BLaER1 treated with 17β-estradiol and CSF1 and Interleukin-3, amounts not matched to agents 10 nM and 100 nM (cell line): ENCODE data around the gene ATRNL1.
"Not testable (repeated sequence)": the region's sequence is repeated elsewhere in the genome, so short reads cannot be mapped to it uniquely, and the experiment has no call there.

ENCODE experiments used
- H3K27ac ChIP-seq, 11 experiments: shearing (Covaris generic); formaldehyde crosslinking; 2 replicates each; pipeline ENCODE4 v1.8.1; 2022
- H3K27me3 ChIP-seq, 11 experiments: shearing (Covaris generic); formaldehyde crosslinking; 2 replicates each; pipeline ENCODE4 v1.8.1; 2022
- H3K36me3 ChIP-seq, 11 experiments: shearing (Covaris generic); formaldehyde crosslinking; 2 replicates each; pipeline ENCODE4 v1.8.1; 2022
- H3K4me1 ChIP-seq, 10 experiments: shearing (Covaris generic); formaldehyde crosslinking; 2 replicates each; pipeline ENCODE4 v1.8.1; 2022
- H3K4me2 ChIP-seq, 11 experiments: shearing (Covaris generic); formaldehyde crosslinking; 2 replicates each; pipeline ENCODE4 v1.8.1; 2022
- H3K4me3 ChIP-seq, 10 experiments: shearing (Covaris generic); formaldehyde crosslinking; 2 replicates each; pipeline ENCODE4 v1.8.1; 2022
- H3K9ac ChIP-seq, 11 experiments: shearing (Covaris generic); formaldehyde crosslinking; 2 replicates each; pipeline ENCODE4 v1.8.1; 2022
- H3K9me3 ChIP-seq, 11 experiments: shearing (Covaris generic); formaldehyde crosslinking; replicated peaks in 1 of 11; 2 replicates each; pipeline ENCODE4 v1.8.1; 2022
- H4K20me1 ChIP-seq, 11 experiments: shearing (Covaris generic); formaldehyde crosslinking; 2 replicates each; pipeline ENCODE4 v1.8.1; 2022
- Cebpa-rat ChIP-seq, 11 experiments: shearing (Covaris generic); IDR thresholded peaks; 2 replicates each; pipeline ENCODE4 v1.8.1; 2022

Gene ATRNL1

DNA sequence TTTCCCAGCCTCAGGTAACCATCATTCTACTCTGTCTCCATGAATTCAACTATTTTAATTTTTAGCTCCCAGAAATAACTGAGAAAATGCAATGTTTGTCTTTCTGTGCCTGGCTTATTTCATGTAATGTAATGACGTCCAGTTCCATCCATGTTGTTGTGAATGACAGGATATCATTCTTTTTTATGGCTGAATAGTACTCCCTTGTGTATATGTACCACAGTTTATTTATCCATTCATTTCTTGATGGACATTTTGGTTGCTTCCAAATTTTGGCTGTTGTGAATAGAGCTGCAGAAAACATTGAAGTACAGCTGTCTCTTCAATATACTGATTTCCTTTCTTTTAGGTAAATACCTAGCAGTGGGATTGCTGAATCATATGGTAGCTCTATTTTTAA, 10.5 kb downstream of the ATRNL1 start:
- Histone ChIP-seq H3K4me1 (peaks cover 0 to 7% (median 0%) of the 10 kb centered on the region in 10 experiments; a peak in 1 of 20 replicates), H3K4me2 (no peak overlapping the region), H3K9ac (no peak overlapping the region), H3K4me3 (no peak overlapping the region), H4K20me1 (no peaks in the 10 kb centered on the region), H3K36me3 (peaks cover 7 to 44% (median 16%) of the 10 kb centered on the region in 11 experiments; a peak in 18 of 22 replicates), H3K27ac (no peak overlapping the region), H3K27me3 (no peaks in the 10 kb centered on the region), H3K9me3 (peaks cover 43 to 80% (median 60%) of the 10 kb centered on the region in 11 experiments)
- TF ChIP-seq Cebpa-rat (IDR thresholded peaks at IDR 0.05): no peak

- not testable (repeated sequence) for H3K27me3 ChIP-seq, H3K27ac ChIP-seq, H3K4me2 ChIP-seq, H3K9ac ChIP-seq, H4K20me1 ChIP-seq
- H3K9me3 ChIP-seq: peaks cover 43 to 72% (median 60%) of the 10 kb centered on the region in 11 experiments
- H3K4me3 ChIP-seq: peak overlapping the region in 2 of 10 experiments; percentile 14 to 19; a peak in 2 of 20 replicates
- H3K4me1 ChIP-seq: peaks cover 0 to 11% (median 5%) of the 10 kb centered on the region in 10 experiments; a peak in 11 of 20 replicates
- peaks cover 7 to 40% (median 16%) of the 10 kb centered on the region in 11 experiments; a peak in 18 of 22 replicates for H3K36me3 ChIP-seq
These were observed 12.2 kb downstream of the ATRNL1 start for GRCh38 chr10:115105411-115105810.

GRCh38 chr10:115107830-115108229, 14.7 kb downstream of the ATRNL1 start:
- peaks cover 42 to 64% (median 59%) of the 10 kb centered on the region in 11 experiments for H3K9me3 ChIP-seq
- H3K9ac ChIP-seq: no peak overlapping the region
- peaks cover 0 to 14% (median 5%) of the 10 kb centered on the region in 10 experiments; a peak in 12 of 20 replicates for H3K4me1 ChIP-seq
- no peak for TF ChIP-seq Cebpa-rat (IDR thresholded peaks at IDR 0.05)
- no peak overlapping the region for H3K27ac ChIP-seq
- H3K4me3 ChIP-seq: no peak overlapping the region
- no peaks in the 10 kb centered on the region for H3K27me3 ChIP-seq
- H3K4me2 ChIP-seq: no peak overlapping the region
- peaks cover 7 to 41% (median 16%) of the 10 kb centered on the region in 11 experiments; a peak in 18 of 22 replicates for H3K36me3 ChIP-seq
- H4K20me1 ChIP-seq: no peaks in the 10 kb centered on the region

DNA sequence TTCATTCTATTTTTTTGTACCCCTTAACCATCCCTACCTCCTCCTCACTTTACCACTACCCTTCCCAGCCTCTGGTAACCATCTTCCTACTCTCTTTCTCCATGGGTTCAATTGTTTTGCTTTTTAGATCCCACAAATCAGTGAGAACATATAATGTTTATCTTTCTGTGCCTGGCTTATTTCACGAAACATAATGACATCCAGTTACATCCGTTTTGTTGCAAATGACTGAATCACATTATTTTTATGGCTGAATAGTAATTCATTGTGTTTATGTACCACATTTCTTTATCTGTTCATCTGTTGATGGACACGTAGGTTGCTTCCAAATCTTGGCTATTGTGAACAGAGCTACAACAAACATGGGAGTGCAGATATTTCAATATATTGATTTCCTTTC, 24.1 kb downstream of the ATRNL1 start:
- Histone ChIP-seq H3K4me3 (no peak overlapping the region), H4K20me1 (no peaks in the 10 kb centered on the region), H3K4me1 (no peaks in the 10 kb centered on the region), H3K27me3 (no peaks in the 10 kb centered on the region), H3K9me3 (peaks cover 10 to 22% (median 17%) of the 10 kb centered on the region in 11 experiments; a peak in 20 of 22 replicates), H3K36me3 (peaks cover 0 to 8% (median 0%) of the 10 kb centered on the region in 11 experiments; a peak in 4 of 22 replicates), H3K4me2 (no peak overlapping the region), H3K27ac (no peak overlapping the region), H3K9ac (no peak overlapping the region)
- TF ChIP-seq Cebpa-rat (IDR thresholded peaks at IDR 0.05): no peak

DNA sequence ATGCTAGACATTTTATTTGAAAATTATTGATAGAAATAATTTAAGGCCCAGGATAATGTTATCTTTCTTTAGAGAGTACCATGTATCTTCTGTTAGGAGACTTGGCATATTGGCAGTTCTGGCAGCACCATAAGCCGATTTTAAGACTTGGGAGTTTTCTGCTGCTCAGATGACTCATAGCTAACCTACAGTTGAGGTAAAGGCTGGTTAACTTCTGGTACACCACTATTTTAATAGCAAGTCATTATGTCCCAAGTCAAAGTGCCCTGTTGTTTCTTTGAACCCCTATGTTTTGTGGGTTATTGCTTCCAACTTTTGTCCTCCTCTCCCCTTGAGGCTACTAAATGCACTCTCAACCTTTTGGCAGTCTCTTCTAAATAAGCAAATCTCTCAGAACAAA, 25.2 kb downstream of the ATRNL1 start:
- Histone ChIP-seq H3K9ac (no peak overlapping the region), H3K27ac (no peak overlapping the region), H4K20me1 (no peaks in the 10 kb centered on the region), H3K9me3 (peaks cover 3 to 12% (median 8%) of the 10 kb centered on the region in 11 experiments; a peak in 20 of 22 replicates), H3K4me1 (no peaks in the 10 kb centered on the region), H3K36me3 (peaks cover 0 to 4% (median 0%) of the 10 kb centered on the region in 11 experiments; a peak in 2 of 22 replicates), H3K4me3 (no peak overlapping the region), H3K4me2 (no peak overlapping the region), H3K27me3 (no peaks in the 10 kb centered on the region)
- no peak for TF ChIP-seq Cebpa-rat (IDR thresholded peaks at IDR 0.05)

DNA sequence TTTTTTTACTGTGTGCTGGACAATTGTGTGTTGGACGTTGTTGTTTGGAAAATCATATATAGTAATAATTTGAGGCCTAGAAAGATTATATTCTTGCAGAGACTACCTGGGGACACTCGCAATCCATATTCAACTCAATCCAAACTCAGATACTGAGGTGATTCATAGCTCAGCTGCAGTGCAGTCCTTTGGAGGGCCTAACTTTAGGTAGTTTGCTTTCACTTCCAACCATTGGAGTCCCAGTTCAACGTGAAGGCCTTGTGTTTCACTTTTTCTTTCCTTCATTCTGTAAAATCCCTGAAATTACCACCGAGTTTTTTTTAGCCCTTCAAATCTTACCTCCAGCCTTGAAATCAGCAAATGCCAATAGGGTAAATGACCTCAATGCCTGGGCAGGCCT, 32.3 kb downstream of the ATRNL1 start:
- H3K36me3 ChIP-seq: no peaks in the 10 kb centered on the region
- H3K9ac ChIP-seq: no peak overlapping the region
- H3K4me1 ChIP-seq: no peaks in the 10 kb centered on the region
- no peak overlapping the region for H3K27ac ChIP-seq
- H3K4me2 ChIP-seq: no peak overlapping the region
- H3K4me3 ChIP-seq: no peak overlapping the region
- H3K27me3 ChIP-seq: no peaks in the 10 kb centered on the region
- no peaks in the 10 kb centered on the region for H3K9me3 ChIP-seq
- no peak for TF ChIP-seq Cebpa-rat (IDR thresholded peaks at IDR 0.05)
- no peaks in the 10 kb centered on the region for H4K20me1 ChIP-seq

DNA sequence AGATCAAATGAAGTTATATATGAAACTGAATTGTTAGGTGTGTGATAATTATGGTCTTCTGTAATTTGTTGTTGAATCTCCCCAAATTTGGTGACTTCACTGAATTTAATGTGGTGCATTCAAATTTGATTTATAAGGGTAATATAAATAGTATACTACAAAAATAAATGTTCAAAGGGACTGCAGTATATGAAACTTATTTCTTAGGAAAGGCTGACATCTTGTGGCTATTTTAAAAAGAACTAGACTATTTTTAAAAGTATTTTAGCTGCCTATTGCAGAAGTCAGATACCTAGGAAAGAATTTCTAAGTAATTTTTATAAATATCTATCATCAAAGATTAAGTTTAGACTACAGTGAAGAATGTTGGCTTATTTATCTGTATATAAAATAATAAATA, 36.6 kb downstream of the ATRNL1 start:
- Histone ChIP-seq H3K9me3 (peaks cover 0 to 8% (median 0%) of the 10 kb centered on the region in 11 experiments; a peak in 3 of 22 replicates), H3K4me1 (no peaks in the 10 kb centered on the region), H3K27me3 (no peaks in the 10 kb centered on the region), H3K4me3 (no peak overlapping the region), H3K27ac (no peak overlapping the region), H4K20me1 (no peaks in the 10 kb centered on the region), H3K4me2 (no peak overlapping the region), H3K36me3 (no peaks in the 10 kb centered on the region), H3K9ac (no peak overlapping the region)
- no peak for TF ChIP-seq Cebpa-rat (IDR thresholded peaks at IDR 0.05)

GRCh38 chr10:115136616-115137015, 43.5 kb downstream of the ATRNL1 start:
- Histone ChIP-seq H3K27me3 (no peaks in the 10 kb centered on the region), H3K4me3 (no peak overlapping the region), H3K36me3 (peaks cover 0 to 30% (median 0%) of the 10 kb centered on the region in 11 experiments; a peak in 8 of 22 replicates), H3K27ac (no peak overlapping the region), H3K9ac (no peak overlapping the region), H3K9me3 (peaks cover 24 to 42% (median 32%) of the 10 kb centered on the region in 11 experiments; a peak in 21 of 22 replicates), H4K20me1 (no peaks in the 10 kb centered on the region), H3K4me1 (no peaks in the 10 kb centered on the region), H3K4me2 (no peak overlapping the region)
- TF ChIP-seq Cebpa-rat (IDR thresholded peaks at IDR 0.05): no peak

- no peak overlapping the region for H3K4me2 ChIP-seq
- H3K4me3 ChIP-seq: no peak overlapping the region
- no peaks in the 10 kb centered on the region for H4K20me1 ChIP-seq
- H3K36me3 ChIP-seq: peaks cover 0 to 23% (median 0%) of the 10 kb centered on the region in 11 experiments; a peak in 7 of 22 replicates
- H3K27ac ChIP-seq: no peak overlapping the region
- H3K9me3 ChIP-seq: peaks cover 18 to 25% (median 24%) of the 10 kb centered on the region in 11 experiments; a peak in 21 of 22 replicates
- H3K9ac ChIP-seq: no peak overlapping the region
- H3K27me3 ChIP-seq: no peaks in the 10 kb centered on the region
- TF ChIP-seq Cebpa-rat (IDR thresholded peaks at IDR 0.05): no peak
- H3K4me1 ChIP-seq: no peaks in the 10 kb centered on the region
These were observed 48.1 kb downstream of the ATRNL1 start for GRCh38 chr10:115141254-115141653.

DNA sequence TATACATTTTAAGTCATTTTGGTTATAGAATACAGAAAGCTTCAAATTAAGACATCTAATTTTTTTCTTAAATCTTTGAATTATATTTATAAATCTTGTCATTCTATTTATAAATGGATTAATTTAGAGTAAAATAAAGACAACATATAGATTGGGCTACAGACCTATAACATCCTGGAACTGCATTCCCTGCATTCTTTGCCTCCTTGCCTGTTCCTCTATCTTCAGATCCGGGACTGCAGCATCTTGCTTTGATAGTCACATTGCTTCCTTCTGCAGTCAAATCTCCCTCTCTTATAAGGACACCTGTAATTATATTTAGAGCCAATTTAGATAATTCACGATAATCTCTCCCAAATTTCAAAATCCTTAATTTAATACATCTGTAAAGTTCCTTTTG, 64.2 kb downstream of the ATRNL1 start:
- no peak overlapping the region for H3K4me2 ChIP-seq
- H3K9me3 ChIP-seq: no peaks in the 10 kb centered on the region
- H3K27ac ChIP-seq: no peak overlapping the region
- H3K4me3 ChIP-seq: no peak overlapping the region
- H4K20me1 ChIP-seq: no peaks in the 10 kb centered on the region
- H3K9ac ChIP-seq: no peak overlapping the region
- no peaks in the 10 kb centered on the region for H3K4me1 ChIP-seq
- TF ChIP-seq Cebpa-rat (IDR thresholded peaks at IDR 0.05): no peak
- H3K27me3 ChIP-seq: no peaks in the 10 kb centered on the region
- 0 out of 22 replicates have a peak, but pooled peaks cover 0 to 4% (median 0%) of the 10 kb centered on the region in 11 experiments for H3K36me3 ChIP-seq
